DMS153 treated with DMSO at 0.1 percent for 48 hours (cell line): Measurements from ENCODE around the gene UGT1A1.

Source experiments
- DNase-seq: peaks from one replicate; lab custom pipeline; 2025; ENCODE audit not compliant: unreplicated experiment; lab: John Stamatoyannopoulos, UW

The UGT1A1 gene

DNA sequence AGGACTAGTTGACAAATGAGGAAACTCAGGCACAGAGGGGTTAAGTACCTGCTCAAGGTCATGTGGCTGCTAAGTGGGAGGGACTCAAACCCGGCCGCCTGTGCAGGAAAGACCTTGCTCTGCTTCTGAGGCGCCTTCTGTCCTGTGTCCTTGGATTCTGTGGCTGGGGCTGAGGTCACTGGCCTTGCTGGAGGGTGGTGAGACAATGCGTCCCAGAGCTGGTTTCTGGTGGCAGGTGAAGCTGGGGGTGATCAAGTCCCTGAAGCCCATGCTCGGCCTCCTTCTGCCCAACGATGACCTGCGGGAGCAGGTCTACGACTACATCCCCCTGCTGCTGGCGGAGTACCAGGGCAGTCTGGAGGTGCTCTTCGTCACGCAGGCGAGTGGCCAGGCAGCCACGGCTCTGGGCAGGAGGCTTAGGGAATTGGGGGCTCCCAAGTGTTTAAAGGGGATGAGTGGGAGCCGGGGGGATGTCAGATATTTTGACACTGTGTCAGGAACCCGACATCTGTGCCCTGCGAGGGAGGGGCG, 34.1 kb downstream of the UGT1A1 start:
- no peak for DNase-seq

DNA sequence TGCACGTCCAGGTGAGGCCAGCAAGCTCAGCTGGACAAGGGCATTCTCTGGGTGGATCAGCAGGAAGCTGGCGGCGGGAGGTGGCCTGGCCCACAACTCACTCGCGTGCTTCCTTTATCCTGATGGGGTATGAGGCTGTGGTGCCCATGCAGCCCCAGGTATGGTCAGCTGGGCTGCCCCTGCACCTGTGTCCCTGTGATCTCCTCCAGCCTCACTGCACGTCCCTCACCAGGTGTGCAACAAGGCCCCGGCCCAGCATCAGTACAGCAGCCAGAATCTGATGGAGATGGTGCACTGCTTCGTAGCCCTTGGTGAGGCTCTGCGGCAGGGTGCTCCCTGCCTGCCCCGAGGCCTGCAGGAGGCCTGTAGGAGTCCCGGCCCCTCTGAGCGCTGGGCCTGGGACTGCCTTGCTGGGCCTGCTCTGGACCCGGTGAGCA, 35.7 kb downstream of the UGT1A1 start:
- DNase-seq: no peak

DNA sequence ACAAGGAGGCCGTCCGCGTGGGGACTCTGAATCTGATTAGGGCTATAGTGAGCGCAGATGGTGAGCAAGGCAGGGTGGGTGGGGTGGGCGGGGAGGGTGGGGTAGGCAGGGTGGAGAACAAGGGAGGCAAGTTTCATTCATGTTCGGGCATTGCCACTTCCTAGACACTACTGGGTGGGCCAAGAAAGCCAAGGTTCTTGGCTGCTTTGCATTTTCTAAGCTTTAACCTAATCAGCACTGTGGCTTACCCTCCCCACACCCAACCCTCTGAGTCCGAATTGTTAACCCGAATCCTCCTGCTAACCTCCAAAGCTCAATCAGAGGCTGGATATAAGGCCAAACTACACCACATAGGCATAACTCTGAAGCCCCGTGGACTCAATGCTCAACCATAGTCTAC, 36.2 kb downstream of the UGT1A1 start:
- no peak for DNase-seq

DNA sequence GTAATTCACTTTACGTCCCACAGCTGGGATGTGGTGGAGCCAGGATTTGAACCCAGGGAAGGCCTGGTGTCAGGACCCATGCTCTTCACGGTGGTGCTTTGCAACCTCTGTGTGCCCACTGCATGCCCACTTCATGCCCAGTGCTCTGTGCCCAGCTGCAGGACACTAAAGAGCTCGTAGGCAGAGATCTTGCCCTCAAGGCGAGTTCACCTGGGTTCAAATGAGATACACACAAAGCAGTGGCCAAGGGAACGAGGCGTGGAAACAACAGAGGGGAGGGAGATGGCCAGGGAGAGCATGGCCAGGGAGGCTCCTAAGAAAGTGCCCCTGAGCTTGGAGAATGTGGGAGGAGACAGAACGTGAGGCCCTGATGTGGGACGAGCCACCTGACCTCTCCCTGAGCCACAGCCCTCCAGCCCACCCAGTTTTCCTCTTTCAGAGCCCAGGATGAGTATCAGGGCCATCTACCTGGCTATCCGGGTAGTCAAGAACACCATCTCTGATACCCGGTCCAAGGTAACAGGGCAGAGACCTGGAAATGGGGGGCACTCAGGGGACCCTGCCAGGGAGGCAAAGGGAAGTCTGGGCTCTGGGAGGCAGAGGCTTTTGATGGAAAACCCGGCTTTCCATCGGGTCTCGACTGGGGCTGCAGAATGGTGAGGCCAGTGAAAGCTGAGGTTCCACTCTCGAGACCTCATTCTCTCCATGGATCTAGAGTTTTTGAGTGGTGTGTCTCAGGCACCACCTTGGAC, 38.4 kb downstream of the UGT1A1 start:
- no peak for DNase-seq

DNA sequence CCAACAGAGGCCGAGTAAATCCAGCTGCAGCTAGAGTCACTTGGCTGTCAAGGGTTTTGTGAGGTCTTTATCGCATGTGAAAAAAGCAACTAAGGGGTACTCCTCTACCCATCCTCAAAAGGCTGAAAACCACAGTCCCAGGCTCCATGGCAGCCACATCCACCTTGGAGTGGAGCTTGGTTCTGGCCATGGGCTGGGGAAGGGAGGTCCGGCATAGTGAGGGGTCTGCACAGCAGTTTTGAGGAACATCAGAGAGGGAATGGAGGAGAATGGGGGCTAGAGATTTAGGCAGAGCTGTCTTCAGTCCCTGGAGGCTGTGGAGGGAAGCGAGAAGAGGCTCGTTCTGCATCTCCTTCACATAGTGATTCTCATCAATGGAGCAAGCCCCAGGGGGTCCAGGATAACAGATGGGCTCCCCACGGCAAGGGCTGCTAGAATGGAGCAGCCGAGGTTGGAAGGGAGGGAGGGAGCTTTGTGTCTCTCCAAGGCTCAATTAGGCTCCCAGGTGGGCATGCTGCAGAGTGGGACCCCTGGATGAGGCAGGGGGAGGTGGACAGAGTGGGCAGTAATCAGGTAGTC, 39.1 kb downstream of the UGT1A1 start:
- no peak for DNase-seq

DNA sequence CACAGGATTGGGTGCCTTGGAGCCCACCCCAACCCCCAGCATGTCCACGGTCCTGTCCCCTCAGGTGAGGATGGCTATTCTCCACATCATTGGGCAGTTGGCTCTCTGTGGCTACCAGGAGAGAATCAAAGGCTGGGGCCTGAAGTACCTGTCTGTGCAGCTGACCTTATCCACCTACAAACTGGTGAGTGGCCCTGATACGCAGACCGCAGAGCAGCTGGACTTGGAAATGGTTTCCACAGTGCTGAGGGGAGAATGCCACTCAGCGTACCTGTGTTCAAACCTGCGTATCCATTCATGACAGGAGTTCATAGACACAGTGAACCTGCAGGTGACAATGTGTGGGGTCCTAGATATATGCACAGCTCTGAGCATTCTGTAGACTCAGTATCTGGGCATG, 39.6 kb downstream of the UGT1A1 start:
- DNase-seq: no peak

DNA sequence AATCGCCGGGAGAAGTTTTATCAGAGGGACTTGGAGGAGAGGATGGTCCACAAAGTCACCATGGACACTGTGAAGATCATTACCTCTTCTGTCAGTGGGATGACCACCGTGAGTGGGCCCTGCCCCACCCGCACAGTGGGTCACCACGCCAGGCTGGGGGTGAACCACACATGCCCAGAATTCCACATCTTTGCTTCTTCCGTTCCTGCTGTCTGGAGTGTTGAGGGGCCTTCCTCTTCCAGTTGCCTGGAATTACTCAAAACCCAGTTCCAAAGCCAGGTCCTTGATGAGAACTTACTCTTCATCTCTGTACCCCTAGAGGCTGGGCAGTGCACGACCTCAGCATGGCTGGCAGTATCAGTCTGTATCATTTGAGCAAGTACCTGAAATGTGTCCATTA, 40.1 kb downstream of the UGT1A1 start:
- DNase-seq: no peak

DNA sequence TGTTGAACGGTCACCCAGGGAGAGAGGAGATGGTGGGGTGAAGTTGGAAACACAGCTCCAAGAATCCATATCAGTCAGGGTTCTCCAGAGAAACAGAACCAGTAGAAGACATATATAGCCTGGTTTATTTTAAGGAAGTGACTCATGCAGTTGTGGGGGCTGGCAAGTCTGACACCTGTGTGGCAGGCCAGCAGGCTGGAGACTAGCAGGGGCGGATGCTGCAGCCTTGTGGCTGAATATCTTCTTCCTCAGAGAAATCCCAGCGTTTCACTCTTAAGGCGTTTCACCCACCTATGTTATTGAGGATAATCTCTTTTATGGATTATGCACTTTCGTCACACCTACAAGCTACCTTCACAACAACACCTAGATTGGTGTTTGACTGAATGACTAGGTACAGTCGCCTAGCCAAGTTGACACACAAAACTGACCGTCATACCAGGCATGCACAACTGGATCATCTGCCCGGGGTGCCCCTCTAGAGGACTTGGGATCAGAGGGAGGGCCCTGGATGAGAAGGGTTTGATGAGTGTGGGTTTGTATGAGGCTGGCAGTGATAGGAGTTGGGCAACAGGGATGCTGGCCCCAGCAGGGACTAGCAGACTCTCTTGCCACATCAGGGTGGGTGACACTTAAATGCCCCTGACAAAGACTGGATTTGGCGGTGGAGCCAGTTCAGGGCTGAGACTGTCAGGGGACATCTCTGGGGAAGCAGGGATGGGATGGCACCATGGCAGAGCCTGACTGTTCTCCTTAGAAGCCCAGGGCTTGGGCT, 41.5 kb downstream of the UGT1A1 start:
- DNase-seq: no peak

DNA sequence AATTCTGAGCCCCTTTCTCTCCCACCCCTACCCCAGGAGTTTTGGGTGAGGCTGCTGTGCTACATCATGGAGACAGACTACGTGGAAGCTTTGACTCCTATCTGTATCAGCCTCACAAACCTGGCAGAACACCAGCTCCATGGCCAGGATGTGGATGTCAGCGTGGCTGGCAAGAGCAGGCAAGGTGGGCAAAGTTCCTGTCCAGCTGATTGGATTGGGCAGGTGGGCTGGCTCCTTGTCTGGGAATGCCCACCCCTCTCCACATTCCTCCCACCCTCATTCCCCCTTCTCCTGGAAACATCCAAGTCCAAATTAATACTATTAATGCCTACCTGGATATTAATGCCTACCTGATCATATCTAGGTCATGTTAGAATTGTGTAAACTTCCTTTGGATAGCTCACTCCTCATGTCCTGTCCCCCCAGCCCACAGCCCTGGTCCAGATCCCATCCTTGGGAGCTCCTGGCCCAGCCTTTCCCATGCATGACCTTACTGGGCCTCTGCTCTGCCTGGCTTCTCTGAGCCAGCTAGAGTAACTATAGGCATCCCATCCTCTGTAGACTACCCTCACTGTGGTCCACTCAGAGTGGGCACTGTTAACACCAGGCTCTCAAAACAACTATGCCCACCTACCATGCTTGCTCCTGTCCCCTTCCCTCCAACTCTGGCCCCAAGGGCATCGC, 42.2 kb downstream of the UGT1A1 start:
- DNase-seq: no peak

DNA sequence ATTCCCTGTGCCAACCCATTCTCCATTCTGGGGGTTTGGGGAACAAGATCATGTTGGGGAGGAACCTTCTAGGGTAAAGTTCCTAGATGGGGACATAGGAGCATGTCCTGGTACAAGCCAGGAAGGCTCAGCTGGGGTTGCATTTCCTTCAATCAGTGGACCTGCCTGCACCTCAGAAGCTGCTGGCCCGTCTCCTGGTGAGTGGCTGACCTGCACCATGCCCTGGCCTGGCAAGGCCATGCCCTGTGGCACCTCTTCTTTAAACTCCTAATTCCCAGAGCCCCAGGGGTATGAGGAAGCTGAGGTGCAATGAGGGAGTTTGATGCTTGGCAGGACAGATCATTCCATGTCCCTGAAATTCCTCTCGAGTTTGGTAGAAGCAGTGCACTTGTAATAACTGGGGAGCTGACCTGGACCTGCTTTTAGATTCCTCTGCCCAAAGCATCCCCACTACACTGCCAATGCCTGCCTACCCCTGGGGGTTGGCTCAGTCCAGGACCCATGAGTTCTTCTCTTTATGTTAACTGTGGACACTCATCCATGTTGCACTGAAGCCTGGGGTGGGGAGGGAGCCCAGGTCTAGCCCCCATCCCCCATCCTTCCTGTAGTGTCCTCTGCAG, 43.3 kb downstream of the UGT1A1 start:
- no peak for DNase-seq

DNA sequence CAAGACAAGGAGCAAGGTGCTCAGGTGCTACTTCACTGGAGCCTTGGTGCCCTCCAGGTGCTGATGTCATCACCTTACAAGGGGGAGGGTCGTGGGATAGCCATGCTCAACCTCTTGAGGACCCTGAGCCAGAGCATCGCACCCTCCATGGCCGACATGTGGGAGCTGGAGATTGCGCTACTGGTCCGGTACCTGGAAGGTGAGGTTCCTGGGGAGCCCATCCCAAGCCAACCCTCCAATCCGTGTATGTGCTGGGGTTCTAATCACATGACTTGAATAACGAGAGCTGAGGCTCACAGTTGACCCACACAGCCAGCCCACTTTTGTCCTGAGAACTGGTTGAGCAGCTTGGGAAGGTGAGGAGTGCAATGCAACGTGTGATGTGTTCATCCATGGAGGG, 43.9 kb downstream of the UGT1A1 start:
- no peak for DNase-seq

DNA sequence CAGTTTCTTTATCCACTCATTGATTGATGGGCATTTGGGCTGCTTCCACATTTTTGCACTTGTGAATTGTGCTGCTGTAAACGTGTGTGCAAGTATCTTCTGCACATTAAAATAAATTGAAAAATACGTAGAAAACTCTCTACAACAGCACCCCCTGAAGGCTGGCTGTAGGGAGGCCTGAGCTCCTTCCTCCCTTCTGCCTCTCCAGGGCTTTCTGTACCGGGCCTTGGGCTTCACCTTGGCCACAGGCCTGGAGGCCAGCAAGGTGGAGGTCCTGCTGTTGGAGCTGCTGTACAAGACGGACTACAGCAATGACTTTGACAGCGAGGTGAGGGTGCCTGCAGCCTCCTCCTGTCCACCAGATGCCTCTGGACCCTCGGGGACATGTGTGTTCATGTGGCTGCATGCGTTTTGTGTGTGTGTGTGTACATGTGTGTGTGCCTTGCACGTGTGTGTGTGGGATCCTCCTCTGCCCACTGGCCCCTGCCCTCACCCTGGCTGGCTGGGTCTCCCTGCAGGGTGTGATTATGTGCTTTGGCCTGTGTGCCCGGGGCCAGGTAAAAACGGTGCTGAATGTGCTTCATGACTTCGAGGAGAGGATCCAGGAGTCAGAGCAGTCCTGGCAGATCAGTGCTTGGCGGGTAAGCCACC, 47.3 kb downstream of the UGT1A1 start:
- no peak for DNase-seq

DNA sequence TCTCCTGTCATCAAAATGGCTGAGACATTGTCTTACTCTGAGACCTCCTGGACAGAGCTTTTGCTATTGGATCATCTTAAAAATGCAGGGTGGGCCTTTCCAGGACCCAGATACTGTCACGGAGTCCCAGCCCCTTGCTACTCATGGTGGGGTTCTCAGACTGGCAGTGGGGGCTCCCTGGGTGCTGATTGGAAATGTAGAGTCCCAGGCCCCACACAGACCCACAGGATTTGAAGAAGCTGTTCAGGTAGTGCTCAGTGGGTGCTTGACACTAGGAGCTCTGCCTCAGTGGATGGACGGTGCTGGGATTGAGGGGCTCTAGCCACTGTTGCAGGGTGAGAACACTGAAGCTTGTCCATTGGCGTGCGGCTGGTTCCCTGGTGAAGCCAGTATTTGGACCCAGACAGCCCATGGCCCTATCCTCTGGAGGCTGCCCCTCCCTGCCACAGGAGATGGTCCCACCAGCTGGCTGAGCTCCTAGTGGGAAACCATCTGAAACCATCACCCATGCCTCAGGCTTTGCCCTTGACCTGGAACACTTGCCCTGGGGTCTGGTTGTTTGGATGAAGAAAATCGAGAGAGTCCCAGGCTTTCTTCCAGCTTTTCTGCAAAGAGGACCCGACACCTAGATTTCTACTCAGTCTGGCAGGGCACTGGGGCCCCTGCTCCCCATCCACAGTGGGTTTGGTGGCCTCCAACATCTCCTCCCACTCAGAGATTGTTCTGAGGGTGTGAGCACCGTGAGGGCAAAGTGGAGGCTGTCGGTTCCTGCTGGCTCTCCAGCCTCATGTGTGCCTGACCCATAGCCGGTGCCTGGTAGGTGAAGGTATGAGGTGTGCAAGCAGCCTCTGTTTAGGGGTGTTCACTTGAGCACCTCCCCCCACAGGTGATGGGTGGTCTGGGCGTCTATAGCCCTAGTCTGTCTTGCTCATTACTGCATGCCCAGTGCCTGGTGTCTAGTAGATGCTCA, 48.2 kb downstream of the UGT1A1 start:
- no peak for DNase-seq

DNA sequence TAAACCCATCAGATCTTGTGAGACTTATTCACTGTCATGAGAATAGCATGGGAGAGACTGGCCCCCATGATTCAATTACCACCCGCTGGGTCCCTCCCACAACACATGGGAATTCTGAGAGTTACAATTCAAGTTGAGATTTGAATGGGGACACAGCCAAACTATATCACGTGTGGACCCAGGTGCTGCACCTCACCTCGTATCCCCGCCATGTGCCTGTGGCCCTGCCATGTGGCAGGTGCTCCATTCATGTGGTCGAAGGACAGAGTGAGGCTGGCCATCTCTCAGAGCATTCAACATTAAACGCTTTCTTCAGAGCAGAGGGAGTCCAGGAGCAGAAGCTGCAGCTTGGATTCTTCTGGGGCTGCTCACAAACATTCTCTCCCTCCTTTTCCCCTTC, 50.3 kb downstream of the UGT1A1 start:
- no peak for DNase-seq

DNA sequence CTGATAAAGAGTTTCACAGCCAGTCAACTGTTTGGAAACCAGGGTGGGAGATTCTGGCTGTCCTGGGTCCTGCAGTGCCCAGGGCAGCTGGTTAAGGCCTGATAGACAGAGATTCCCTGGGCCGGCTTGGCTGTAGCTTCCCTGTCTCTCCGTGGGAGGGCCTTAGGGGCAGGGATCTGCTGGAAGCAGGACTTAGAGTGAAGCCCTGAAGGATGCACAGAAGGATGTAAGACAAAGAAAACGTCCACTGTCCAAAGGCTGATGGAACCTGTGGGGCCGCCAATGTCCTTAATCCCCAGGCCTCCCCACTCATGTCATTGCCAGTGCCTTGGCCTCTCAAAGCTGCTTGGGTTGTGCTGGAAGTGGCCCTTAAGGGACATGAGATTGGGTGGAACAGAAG, 51.0 kb downstream of the UGT1A1 start:
- no peak for DNase-seq

DNA sequence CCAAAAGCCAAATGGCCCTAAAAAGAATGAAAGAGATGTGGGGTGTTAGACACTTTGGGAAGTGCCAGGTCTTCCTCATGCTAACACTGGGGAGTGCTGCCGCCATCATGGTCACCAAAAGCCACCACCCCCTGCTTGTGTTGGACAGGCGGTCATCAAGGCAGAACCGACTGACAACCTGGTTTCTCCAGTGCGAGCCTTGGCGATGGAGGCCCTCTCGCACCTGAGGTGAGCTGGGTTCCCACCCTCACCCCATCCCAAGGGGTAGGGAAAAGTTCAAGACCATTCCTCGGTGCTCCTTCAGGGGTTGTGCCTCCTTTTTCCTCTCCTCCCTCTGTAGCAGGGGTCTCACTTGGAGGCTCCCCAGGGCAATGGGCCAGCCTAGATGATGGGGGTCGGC, 51.7 kb downstream of the UGT1A1 start:
- no peak for DNase-seq

DNA sequence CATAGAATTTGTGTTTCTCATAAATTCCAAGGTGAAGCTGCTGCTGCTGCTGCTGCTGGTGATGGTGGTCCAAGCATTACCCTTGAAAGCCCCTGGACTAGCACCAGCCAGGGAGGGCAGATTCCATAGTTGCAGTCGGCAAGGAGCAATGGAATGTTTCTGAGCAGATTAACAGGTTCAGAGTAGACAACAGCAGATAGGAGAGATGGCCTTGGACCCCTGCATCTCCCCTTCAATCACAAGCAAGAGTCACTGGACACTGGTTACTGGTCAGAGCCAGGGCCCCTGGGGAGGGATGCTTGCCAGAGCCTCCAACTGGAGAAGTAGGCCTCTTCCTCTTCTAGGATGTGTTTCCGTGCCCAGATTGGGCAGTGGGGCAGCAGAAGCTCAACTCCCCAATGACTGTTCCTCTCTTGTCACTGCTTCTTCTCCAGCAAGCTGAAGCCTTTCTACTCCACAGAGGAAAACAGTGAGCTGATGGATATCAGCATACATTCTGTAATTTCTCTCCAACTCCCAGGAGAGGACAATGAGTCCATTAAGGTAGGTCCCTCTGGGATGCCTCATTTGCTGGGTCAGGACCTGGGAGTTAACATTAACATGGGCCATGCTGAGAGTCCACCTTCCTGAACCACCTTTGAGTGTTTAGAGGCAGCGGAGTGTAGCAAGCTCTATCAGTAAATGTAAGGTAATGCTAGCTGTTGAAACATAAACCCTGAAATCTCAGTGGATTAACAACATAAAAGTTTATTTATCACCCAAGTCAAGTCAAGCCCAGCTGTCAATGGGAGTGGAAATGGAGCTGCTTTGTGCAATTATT, 53.4 kb downstream of the UGT1A1 start:
- no peak for DNase-seq

DNA sequence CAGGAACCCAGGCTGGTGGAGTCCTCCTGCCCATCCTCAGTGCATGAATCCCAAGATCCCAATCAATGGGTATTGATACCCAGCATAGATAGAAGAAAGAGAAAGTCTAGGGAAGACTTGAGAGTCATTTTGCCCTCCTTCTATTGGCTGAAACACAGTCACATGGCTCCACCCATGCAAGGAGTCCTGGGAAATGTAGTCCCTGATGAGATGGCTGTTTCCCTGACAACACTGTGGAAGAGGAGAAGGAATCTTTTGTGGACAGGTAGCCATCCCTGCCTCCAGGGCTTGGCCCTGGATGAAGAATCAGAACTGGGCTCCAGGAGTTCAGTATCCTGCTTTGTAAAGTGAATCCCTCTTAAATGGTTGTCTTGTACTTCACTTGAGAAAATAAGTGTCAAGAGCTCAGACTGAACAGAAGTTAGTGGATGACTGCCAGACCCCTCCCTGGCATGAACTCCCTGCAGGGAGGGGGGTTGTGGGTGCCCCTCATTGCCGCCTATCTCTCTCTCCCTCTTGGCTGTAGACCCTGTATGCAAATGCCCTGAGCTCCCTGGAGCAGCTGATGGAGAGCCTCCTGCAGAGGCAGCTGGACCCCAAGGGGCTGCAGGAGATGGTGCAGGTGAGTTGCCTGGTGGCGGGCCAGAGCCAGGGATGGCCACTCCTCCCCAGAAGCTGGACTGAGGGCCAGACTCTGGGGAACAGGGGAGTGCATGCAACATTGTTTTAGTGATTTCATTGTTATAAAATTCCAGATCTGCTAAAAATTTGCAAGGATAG, 54.2 kb downstream of the UGT1A1 start:
- no peak for DNase-seq
